Bone marrow (tissue), 2 donors: ENCODE data around the gene RUFY4.
"Not testable (repeated sequence)": the region's sequence is repeated elsewhere in the genome, so short reads cannot be mapped to it uniquely, and the experiment has no call there.

Source experiments
- DNase-seq, 2 donors: peaks; one replicate each; lab custom pipeline; 2025; lab: John Stamatoyannopoulos, UW

The RUFY4 gene

GRCh38 chr2:218089259-218089658 lies 20.2 kb downstream of the RUFY4 start:
- DNase-seq = no peak

DNA sequence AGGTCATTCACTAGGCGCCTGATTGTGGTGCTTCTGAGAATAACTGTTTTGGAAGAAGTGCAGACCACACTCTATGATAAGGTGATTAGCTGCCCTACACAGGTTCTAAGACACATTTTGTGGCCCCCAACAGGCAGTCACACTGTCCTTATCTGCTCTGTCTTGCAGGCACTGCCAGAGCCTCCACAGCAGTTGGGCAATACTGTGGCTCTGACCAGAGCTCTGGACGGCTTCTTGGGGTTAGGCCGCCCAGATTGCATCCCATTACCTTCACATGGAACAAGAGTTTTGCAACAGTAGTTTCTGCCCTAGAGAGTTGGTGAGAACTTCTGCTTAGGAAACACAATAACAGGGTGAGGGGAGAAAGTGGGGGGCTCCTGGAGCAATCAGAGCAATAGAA lies 22.7 kb downstream of the RUFY4 start:
- DNase-seq = no peak

DNA sequence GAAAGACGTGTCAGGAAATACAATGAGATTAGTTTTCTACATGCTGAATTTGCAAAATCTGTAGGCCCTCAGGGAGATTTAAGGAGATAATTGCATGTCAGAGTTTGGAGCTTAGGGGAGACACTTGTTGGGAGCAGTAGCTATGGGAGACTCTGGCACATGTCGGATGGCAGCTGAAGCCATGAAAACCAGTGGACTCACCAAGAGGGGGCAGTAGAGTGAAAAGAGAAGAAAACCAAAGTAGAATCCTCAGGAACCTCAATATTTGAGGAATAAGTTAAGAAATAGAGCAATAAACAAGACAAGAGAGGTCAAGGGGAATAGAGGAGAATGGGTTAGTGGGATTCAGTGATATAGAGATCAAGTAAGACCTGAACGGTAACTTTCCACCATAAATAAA lies 24.8 kb downstream of the RUFY4 start:
- DNase-seq = no peak

- no peak for DNase-seq
These were observed 26.8 kb downstream of the RUFY4 start for GRCh38 chr2:218095853-218096252.

- no peak for DNase-seq
These were observed 28.9 kb downstream of the RUFY4 start for GRCh38 chr2:218097975-218098374.

GRCh38 chr2:218108834-218109233 lies 39.8 kb downstream of the RUFY4 start:
- DNase-seq = not testable (repeated sequence)

GRCh38 chr2:218121789-218122188 lies 52.7 kb downstream of the RUFY4 start:
- DNase-seq = not testable (repeated sequence)

- not testable (repeated sequence) for DNase-seq
These were observed 53.2 kb downstream of the RUFY4 start for GRCh38 chr2:218122286-218122685.

- no peak for DNase-seq
These were observed 54.9 kb downstream of the RUFY4 start for GRCh38 chr2:218123986-218124385.

GRCh38 chr2:218125095-218125494 lies 56.0 kb downstream of the RUFY4 start:
- no peak for DNase-seq

DNA sequence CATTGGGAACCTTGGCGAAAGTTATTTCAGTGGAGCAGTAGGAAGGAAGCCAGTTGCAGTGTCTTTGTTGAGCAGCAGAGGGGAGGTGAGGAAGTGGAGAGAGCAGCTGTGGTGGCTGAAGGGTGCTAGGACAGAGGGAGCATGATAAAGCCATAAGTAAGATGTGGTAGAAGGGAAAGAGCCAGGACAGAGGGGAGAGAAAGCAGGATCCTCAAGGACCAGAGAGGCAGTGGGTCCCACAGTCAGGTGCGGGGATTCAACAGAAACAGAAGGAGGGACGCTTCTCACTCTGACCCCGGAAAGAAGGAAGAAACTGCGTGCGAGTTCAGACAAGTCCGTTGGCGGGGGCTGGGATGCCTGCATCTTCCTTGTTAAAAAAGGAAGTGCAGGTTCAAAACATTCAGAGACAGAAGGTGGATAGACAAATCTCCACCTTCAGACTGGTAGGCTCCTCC lies 56.6 kb downstream of the RUFY4 start, which contains the start of gene CXCR2:
Gene CXCR2, plus strand, starts transcription at position 403 of the 455 bp plus-strand sequence. CDS start 8,774 bp downstream, outside the sequence.
- peak in 1 of 2 donors; percentile 48 for DNase-seq

- no peak for DNase-seq
These were observed 58.9 kb downstream of the RUFY4 start for GRCh38 chr2:218127929-218128455.

- DNase-seq = no peak
These were observed 59.9 kb downstream of the RUFY4 start for GRCh38 chr2:218128781-218129457.

DNA sequence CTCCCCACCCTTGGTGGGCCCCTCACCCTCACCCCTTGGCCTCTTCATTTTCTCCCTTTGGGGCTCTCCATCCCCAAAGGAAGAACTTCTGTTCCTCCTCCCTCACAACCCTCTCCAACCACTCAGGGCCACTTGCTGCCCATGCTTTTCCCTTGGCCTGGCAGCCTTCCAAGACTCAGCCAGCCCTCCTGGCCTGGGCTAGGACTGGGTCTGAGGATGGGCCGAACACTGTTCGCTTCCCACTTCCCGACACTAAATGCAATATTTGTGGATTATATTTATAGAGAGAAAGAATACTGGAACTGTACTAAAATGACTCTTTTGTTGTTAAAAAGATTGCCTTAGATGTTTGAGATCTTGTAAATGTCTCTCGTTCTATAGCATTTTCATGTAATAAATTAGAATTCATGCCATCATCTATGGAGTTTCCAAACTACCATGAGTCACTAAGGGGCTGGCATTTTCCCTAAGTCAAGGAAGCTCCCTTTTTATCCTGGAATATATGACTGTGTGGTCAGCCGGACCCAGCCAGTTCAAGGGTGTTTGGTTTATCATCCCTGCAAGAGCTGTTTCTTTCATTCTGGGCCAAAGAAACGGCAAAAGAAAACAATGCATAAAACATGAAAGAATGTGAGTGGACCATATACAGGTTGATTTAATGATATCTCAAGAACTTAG lies 60.5 kb downstream of the RUFY4 start:
- no peak for DNase-seq

- DNase-seq = no peak
These were observed 61.3 kb downstream of the RUFY4 start for GRCh38 chr2:218130377-218130776.

- DNase-seq = no peak
These were observed 61.8 kb downstream of the RUFY4 start for GRCh38 chr2:218130822-218131221.

- DNase-seq = no peak
These were observed 68.5 kb downstream of the RUFY4 start for GRCh38 chr2:218137514-218137913.

GRCh38 chr2:218138047-218138446 lies 69.0 kb downstream of the RUFY4 start:
- no peak for DNase-seq
